HG03103 (cell line): ENCODE results near the gene GNB5.

ENCODE experiments used
- ATAC-seq: cut with Tn5 transposase; IDR thresholded peaks from one replicate; pipeline ENCODE4 v1.9.1; 2021; ENCODE audit warnings: low read depth; ENCODE audit not compliant: unreplicated experiment

GNB5 gene

GRCh38 chr15:52115598-52116427 lies 75.4 kb downstream of the GNB5 start:
- ATAC-seq = no peak

DNA sequence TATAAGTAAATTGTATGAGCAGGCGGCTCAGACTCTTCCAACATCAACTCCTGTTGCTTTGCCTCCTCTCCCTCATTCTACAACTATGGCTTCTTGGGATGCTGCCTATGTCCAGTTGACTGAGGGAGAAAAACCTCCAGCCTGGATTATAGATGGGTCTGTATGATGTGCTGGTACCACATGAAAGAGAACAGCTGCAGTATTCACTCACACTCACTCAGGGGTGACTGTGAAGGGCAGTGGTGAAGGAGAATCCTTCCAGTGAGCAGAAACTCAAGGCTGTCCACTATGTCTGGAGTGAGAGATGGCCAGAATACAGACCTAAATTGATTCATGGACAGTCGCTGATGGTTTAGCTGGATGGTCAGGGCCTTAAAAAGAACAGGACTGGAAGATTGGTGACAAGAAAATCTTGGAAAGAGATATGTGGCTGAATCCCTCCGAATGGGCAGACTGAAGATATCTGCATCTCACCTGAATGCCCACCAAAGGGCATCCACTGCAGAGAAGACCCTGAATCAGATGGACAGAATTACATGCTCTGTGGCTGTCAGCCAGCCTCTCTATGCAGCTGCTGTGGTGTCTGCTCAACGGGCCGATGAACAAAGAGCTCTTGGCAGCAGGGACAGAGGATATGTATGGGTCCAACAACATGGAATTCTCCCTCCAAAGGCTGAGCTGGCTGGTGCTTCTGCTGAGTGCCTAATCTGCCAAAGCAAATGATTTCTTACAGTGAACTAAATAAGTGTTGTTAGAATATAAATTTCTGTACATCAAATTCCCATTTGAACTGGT lies 76.7 kb downstream of the GNB5 start:
- ATAC-seq = no peak

DNA sequence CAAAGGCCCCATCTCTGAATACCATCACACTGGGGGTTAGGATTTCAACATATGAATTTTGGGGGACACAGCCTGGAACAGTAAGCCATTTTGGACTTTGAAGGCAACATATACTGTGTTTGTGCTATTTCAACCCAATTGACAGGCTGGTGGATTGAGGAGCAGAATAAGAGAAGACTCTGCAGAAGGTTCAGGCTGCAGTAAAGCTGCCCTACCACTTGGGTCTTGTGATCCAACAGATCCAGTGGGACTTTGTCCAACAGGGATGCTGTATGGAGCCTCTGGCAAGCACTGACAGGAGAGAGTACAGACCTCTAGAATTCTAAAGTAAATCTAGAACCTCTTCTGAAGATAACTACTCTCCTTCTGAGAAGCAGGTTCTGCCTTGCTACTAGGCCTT lies 77.5 kb downstream of the GNB5 start:
- ATAC-seq = no peak

- no peak for ATAC-seq
These were observed 78.0 kb downstream of the GNB5 start for GRCh38 chr15:52113235-52113634.

DNA sequence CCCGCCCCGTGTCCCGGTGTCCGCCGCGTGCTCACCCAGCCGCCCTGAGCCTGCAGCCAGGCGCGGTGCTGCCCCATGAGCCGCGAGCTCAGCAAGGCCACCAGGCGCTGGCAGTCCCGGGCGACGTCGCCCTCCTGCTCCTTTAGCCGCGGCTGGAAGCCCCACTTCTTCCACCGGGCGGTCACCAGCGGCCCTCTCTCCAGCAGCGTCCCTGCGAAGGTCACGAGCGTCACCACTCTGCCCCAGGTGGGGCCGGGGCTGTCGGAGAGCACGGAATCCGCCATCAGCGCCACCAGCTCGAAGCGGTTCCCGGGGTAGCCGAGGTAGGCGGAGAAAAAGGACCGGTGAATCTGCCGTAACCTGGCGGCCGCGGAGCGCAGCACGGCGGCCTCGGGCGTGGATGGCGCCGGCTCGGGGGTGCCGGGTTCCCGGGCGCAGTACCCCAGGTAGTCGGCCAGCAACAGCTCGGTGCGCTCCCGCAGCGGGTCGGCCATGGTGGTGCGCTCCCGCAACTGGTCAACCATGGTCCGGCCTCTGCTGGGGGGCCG lies 78.9 kb downstream of the GNB5 start:
- ATAC-seq = no peak

- no peak for ATAC-seq
These were observed 79.5 kb downstream of the GNB5 start for GRCh38 chr15:52111517-52112202.

- ATAC-seq = peak; percentile 42
These were observed 81.4 kb downstream of the GNB5 start for GRCh38 chr15:52109559-52110451.

DNA sequence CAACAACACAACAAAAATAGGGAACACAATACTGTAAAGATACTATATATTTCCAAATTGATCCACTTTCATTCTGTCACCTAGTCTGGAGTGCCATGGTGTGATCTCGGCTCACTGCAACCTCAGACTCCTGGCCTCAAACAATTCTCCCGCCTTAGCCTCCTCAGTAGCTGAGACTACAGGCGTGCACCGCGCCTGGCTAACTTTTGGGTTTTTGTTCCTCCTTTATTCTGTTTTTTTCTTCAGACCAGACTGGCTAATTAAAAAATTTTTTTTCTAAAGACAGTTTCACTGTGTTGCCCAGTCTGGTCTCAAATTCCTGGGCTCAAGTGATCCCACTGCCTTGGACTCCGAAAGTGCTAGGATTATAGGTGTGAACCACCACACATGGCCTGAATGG lies 84.0 kb downstream of the GNB5 start:
- ATAC-seq = no peak

GRCh38 chr15:52106641-52107040 lies 84.6 kb downstream of the GNB5 start:
- no peak for ATAC-seq

- ATAC-seq = no peak
These were observed 85.3 kb downstream of the GNB5 start for GRCh38 chr15:52105846-52106245.

GRCh38 chr15:52104532-52105004 lies 86.6 kb downstream of the GNB5 start:
- ATAC-seq = no peak

DNA sequence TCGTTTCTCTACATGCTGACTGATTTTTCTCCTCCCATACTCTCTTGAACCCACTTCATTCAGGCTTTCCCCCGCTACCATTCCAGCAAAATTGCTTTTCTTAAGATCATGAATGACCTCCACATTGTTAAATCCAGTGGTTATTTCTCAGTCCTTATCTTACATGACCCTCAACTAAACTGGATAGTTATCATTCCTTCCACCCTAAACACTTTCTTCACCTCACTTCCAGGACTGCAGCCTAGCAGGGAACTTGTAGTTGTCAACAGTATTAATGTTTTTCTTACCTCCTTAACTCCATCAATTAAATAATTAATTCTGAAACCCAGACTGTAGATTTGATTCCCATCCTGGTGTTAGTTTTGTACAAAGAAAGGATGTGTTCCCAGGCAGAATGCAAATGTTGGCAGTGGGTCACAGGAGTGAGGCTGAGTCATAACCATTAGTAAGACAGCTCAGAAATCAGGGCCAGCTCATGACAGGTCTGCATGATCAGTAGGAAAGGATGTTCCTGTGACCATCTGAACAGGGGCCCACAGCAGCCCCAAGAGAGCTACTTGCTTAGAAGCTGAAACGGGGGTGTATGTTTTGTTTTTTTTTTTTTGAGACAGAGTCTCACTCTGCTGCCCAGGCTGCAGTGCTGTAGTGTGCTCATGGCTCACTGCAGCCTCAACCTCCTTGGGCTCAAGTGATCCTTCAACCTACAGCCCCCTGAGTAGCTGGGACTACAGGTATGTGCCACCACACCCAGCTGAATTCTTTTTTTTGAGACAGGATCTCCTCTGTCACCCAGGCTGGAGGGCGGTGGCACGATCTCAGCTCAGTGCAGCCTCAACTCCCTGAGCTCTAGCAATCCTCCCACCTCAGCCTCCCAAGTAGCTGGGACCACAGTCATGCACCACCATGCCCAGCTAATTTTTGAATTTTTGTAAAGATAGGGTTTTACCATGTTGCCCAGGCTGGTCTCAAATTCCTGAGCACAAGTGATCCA lies 87.7 kb downstream of the GNB5 start:
- ATAC-seq = peak; percentile 62

DNA sequence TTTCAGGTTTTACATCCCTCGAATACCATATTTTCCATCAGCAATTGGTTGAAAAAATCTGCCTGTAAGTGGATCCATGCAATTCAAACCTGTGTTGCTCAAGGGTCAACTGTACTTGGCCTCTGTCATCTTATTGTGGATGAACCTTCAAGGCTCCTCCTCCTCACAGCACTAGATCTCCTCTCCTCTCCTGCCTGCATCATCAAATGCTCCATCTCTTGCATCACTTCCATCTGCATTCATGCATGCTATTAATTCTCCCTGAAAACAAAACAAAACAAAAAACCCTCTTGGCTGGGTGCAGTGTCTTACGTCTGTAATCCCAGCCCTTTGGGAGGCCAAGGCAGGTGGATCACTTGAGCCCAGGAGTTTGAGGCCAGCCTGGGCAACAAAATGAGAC lies 88.7 kb downstream of the GNB5 start:
- ATAC-seq = no peak

DNA sequence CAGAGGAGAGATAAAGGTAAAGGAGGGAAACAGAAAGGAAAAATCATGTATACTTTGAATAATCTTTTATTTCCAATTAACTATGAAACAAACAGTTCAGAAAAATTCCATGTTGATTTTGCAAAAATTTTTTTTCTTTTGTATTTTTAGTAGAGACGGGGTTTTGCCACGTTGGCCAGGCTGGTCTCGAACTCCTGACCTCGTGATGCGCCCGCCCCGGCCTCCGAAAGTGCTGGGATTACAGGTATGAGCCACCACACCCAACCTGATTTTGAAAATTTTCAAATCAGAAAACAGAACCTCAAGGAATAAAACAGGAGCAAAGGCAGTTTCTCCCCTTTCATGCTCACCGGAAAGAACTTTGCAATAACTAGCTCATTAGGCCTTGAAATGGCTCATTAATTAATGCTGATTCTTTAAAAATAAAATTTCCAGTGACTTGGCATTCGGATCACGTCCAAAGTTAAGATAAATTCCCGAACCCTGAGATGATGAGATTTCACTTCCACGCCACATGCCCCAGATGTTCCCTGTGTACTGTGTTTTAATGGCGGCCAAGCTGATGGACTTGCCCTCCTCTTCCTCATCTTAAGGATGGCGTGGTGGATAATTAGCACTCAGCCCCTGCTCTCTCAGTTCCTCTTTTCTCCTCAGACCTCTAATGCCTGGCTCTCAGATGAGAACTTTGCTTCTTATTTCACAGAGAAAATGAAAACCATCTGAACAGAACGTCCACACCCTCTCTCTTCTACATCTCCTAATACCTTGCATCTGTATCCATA lies 89.5 kb downstream of the GNB5 start:
- ATAC-seq = peak; percentile 45

- no peak for ATAC-seq
These were observed 90.3 kb downstream of the GNB5 start for GRCh38 chr15:52100807-52101442.

DNA sequence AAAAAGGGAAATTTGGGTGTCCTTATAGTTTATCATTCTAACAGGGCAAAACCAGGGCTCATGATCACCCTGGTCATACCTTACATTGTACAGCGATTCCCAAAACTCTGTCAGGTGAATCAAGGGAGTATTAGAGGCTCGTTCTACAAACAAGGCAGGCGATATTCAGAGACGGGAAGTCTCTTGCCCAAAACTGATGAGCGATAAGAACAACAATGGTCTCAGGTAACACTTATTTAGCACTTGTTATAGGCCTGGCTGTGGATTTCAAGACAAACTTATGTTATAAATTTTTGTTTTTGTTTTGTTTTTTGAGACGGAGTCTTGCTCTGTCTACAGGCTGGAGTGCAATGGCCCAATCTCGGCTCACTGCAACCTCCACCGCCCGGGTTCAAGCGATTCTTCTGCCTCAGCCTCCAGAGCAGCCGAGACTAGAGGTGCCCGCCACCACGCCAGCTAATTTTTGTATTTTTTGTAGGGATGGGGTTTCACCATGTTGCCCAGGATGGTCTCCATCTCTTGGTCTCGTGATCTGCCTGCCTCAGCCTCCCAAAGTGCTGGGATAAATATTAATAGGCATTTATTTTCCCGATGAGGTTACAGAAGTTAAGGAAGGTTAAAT lies 91.4 kb downstream of the GNB5 start:
- ATAC-seq = no peak

- ATAC-seq = no peak
These were observed 92.9 kb downstream of the GNB5 start for GRCh38 chr15:52098323-52098722.
